ENCODE measurements around the gene CAPN2. TPM values are rescaled to one million over a fixed set of nuclear protein-coding genes. Genes with fewer than 3 reads are reported as not detected.

CAPN2 gene
- polyA plus RNA-seq, 1 of the 3 experiments (the other 2 are of a cell fraction): 208 TPM

DNA sequence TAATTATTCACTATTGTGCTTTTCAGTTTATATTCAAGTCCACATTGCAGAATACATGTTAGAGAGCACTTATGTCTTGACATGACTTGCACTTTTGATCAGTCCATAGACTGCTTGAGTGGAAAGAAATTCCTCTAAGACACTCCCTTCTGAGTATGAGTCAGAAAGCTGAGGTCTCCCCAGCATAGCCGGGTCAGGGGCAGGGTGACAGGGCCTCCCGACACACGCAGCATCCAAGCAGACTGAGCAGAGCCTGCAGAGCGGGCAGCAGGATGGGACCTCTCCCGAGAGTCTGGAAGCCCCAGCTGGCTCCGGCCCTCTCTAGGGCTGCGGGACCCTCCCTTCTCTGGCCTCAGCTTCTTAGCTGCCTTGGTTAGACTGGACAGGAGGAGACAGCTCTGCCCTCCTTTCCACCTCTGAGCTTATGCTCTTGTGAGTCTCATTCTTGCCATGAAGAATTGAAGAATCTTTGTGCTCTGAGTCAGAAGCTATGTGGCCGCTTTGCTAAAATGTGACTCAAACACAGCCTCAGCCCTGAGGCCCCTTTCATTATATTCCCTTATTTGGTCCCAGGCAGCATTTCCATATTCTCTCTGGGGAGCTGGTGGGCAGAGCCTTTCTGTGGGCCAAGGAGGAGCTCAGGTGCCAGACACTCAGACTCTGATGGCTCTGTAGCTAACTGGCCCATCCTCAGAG, 11.2 kb upstream of the CAPN2 start:
- no peaks in the 10 kb centered on the region for H3K9me2 ChIP-seq
- H3K79me2 ChIP-seq (ENCODE audit: insufficient read depth): peaks cover 10% of the 10 kb centered on the region; the same call in 1 of the 2 replicates
- ChIA-PET CTCF (interaction anchor here (0.9 to 3.0 kb wide), 5 partner anchors 11 to 350 kb away, joined by 3 to 18 read pairs (median 3); partner anchors contain the start of gene CAPN2), POLR2A (interaction anchor here (0.6 kb wide), 1 partner anchor 641 kb away, joined by 3 read pairs; no protein-coding TSS in a partner anchor)
- H3K9ac ChIP-seq: peak overlapping the region; percentile 71
- H3K4me3 ChIP-seq (ENCODE audit: low read depth in 2 of 2, low read length in 1 of 2): peak overlapping the region in 1 of 2 experiments; percentile 41; a peak in 3 of 4 replicates
- H3K36me3 ChIP-seq (replicated peaks in 1 of 2; ENCODE audit: control insufficient read depth in 1 of 2, insufficient read depth in 2 of 2, low read length in 1 of 2): no peaks in the 10 kb centered on the region
- peaks cover 37% of the 10 kb centered on the region for H3F3A ChIP-seq (replicated peaks; ENCODE audit: insufficient read depth)
- peaks cover 5 to 41% of the 10 kb centered on the region in 2 experiments; a peak in 3 of 4 replicates for H3K4me1 ChIP-seq (ENCODE audit: control insufficient read depth in 1 of 2, insufficient read depth in 2 of 2, low read depth in 1 of 2, low read length in 1 of 2)
- no peaks in the 10 kb centered on the region for H3K27me3 ChIP-seq (ENCODE audit: insufficient read depth)
- H3K27ac ChIP-seq (ENCODE audit: low read depth in 2 of 2, low read length in 1 of 2): peak overlapping the region; percentile 17 to 97; a peak in 3 of 4 replicates
- no peaks in the 10 kb centered on the region for H4K20me1 ChIP-seq (ENCODE audit: insufficient read depth)
- no peak overlapping the region for H2AFZ ChIP-seq (ENCODE audit: low read depth)
- DNase-seq: no peak
- H3K9me3 ChIP-seq: no peaks in the 10 kb centered on the region
- 4% methylated on average over 3 of the region's 8 CpGs for WGBS (ENCODE audit: low lambda C conversion rate)
- H3K4me2 ChIP-seq: peak overlapping the region; percentile 75
- TF ChIP-seq, protein P1, sequence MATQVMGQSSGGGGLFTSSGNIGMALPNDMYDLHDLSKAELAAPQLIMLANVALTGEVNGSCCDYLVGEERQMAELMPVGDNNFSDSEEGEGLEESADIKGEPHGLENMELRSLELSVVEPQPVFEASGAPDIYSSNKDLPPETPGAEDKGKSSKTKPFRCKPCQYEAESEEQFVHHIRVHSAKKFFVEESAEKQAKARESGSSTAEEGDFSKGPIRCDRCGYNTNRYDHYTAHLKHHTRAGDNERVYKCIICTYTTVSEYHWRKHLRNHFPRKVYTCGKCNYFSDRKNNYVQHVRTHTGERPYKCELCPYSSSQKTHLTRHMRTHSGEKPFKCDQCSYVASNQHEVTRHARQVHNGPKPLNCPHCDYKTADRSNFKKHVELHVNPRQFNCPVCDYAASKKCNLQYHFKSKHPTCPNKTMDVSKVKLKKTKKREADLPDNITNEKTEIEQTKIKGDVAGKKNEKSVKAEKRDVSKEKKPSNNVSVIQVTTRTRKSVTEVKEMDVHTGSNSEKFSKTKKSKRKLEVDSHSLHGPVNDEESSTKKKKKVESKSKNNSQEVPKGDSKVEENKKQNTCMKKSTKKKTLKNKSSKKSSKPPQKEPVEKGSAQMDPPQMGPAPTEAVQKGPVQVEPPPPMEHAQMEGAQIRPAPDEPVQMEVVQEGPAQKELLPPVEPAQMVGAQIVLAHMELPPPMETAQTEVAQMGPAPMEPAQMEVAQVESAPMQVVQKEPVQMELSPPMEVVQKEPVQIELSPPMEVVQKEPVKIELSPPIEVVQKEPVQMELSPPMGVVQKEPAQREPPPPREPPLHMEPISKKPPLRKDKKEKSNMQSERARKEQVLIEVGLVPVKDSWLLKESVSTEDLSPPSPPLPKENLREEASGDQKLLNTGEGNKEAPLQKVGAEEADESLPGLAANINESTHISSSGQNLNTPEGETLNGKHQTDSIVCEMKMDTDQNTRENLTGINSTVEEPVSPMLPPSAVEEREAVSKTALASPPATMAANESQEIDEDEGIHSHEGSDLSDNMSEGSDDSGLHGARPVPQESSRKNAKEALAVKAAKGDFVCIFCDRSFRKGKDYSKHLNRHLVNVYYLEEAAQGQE (IDR thresholded peaks at IDR 0.05; ENCODE audit: low read depth, low read length): 0 out of 2 replicates have a peak, but pooled peaks have one; percentile 3
- TF ChIP-seq, protein P2, sequence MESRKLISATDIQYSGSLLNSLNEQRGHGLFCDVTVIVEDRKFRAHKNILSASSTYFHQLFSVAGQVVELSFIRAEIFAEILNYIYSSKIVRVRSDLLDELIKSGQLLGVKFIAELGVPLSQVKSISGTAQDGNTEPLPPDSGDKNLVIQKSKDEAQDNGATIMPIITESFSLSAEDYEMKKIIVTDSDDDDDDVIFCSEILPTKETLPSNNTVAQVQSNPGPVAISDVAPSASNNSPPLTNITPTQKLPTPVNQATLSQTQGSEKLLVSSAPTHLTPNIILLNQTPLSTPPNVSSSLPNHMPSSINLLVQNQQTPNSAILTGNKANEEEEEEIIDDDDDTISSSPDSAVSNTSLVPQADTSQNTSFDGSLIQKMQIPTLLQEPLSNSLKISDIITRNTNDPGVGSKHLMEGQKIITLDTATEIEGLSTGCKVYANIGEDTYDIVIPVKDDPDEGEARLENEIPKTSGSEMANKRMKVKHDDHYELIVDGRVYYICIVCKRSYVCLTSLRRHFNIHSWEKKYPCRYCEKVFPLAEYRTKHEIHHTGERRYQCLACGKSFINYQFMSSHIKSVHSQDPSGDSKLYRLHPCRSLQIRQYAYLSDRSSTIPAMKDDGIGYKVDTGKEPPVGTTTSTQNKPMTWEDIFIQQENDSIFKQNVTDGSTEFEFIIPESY (IDR thresholded peaks at IDR 0.05; ENCODE audit: borderline replicate concordance, low read depth): no peak
- TF ChIP-seq RXRA (IDR thresholded peaks at IDR 0.05; ENCODE audit: borderline replicate concordance, low read depth) (peak; percentile 91), TEAD4 (IDR thresholded peaks at IDR 0.05; ENCODE audit: borderline replicate concordance, insufficient read depth) (peak; percentile 61; the same call in 1 of the 2 replicates), NRF1 (IDR thresholded peaks at IDR 0.05; ENCODE audit: low read depth, low read length) (no peak), RAD21 (IDR thresholded peaks at IDR 0.05; ENCODE audit: low read length) (no peak), GABPA (IDR thresholded peaks at IDR 0.05; ENCODE audit: low read depth) (no peak), EZH2phosphoT487 (IDR thresholded peaks at IDR 0.05; ENCODE audit: borderline replicate concordance, low read depth) (no peak), EP300 (IDR thresholded peaks at IDR 0.05; ENCODE audit: borderline replicate concordance in 1 of 2, low read depth in 1 of 2, low read length in 1 of 2) (peak in 1 of 2 experiments; percentile 83; a peak in 2 of 4 replicates), POLR2AphosphoS5 (IDR thresholded peaks at IDR 0.05; ENCODE audit: low read depth, low read length) (peak; percentile 53; the same call in 1 of the 2 replicates), TAF1 (IDR thresholded peaks at IDR 0.05; ENCODE audit: borderline replicate concordance, low read depth, low read length) (peak; percentile 42; the same call in 1 of the 2 replicates), YY1 (IDR thresholded peaks at IDR 0.05; ENCODE audit: low read depth) (0 out of 2 replicates have a peak, but pooled peaks have one; percentile 22), FOXM1 (IDR thresholded peaks at IDR 0.05; ENCODE audit: low read depth) (peak; percentile 68), FOSL2 (IDR thresholded peaks at IDR 0.05; ENCODE audit: borderline replicate concordance, low read depth) (peak; percentile 85), TCF12 (IDR thresholded peaks at IDR 0.05) (peak; percentile 64), SIN3A (IDR thresholded peaks at IDR 0.05; ENCODE audit: borderline replicate concordance, low read depth, low read length) (peak; percentile 18; the same call in 1 of the 2 replicates), JUND (IDR thresholded peaks at IDR 0.05) (peak; percentile 73)
- TF ChIP-seq, protein P3, sequence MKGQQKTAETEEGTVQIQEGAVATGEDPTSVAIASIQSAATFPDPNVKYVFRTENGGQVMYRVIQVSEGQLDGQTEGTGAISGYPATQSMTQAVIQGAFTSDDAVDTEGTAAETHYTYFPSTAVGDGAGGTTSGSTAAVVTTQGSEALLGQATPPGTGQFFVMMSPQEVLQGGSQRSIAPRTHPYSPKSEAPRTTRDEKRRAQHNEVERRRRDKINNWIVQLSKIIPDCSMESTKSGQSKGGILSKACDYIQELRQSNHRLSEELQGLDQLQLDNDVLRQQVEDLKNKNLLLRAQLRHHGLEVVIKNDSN (IDR thresholded peaks at IDR 0.05; ENCODE audit: borderline replicate concordance, low read depth): no peak
- TF ChIP-seq, protein P4, sequence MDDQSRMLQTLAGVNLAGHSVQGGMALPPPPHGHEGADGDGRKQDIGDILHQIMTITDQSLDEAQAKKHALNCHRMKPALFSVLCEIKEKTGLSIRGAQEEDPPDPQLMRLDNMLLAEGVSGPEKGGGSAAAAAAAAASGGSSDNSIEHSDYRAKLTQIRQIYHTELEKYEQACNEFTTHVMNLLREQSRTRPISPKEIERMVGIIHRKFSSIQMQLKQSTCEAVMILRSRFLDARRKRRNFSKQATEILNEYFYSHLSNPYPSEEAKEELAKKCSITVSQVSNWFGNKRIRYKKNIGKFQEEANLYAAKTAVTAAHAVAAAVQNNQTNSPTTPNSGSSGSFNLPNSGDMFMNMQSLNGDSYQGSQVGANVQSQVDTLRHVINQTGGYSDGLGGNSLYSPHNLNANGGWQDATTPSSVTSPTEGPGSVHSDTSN (IDR thresholded peaks at IDR 0.05): peak; percentile 22
- TF ChIP-seq, protein P5, sequence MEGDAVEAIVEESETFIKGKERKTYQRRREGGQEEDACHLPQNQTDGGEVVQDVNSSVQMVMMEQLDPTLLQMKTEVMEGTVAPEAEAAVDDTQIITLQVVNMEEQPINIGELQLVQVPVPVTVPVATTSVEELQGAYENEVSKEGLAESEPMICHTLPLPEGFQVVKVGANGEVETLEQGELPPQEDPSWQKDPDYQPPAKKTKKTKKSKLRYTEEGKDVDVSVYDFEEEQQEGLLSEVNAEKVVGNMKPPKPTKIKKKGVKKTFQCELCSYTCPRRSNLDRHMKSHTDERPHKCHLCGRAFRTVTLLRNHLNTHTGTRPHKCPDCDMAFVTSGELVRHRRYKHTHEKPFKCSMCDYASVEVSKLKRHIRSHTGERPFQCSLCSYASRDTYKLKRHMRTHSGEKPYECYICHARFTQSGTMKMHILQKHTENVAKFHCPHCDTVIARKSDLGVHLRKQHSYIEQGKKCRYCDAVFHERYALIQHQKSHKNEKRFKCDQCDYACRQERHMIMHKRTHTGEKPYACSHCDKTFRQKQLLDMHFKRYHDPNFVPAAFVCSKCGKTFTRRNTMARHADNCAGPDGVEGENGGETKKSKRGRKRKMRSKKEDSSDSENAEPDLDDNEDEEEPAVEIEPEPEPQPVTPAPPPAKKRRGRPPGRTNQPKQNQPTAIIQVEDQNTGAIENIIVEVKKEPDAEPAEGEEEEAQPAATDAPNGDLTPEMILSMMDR (IDR thresholded peaks at IDR 0.05): no peak
- TF ChIP-seq, protein P6, sequence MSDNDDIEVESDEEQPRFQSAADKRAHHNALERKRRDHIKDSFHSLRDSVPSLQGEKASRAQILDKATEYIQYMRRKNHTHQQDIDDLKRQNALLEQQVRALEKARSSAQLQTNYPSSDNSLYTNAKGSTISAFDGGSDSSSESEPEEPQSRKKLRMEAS (IDR thresholded peaks at IDR 0.05; ENCODE audit: low read depth): peak; percentile 69; the same call in 1 of the 2 replicates
